Nephron (organoid): Measurements from ENCODE around the gene BEND5.

Source experiments
- H3K27ac Mint-ChIP-seq, 3 experiments: 2 replicates each; pipeline ENCODE4 v1.8.0; 2020; ENCODE audit warnings: mixed read lengths in 3 of 3, mild to moderate bottlenecking in 2 of 3, moderate library complexity in 1 of 3
- H3K27me3 Mint-ChIP-seq: 2 replicates; pipeline ENCODE4 v1.8.0; 2021; ENCODE audit warnings: low read depth, mild to moderate bottlenecking, moderate library complexity, mixed read lengths
- H3K36me3 Mint-ChIP-seq: 2 replicates; pipeline ENCODE4 v1.8.0; 2020; ENCODE audit warnings: low read depth, mixed read lengths
- H3K4me1 Mint-ChIP-seq: 2 replicates; pipeline ENCODE4 v1.8.0; 2020; ENCODE audit warnings: mixed read lengths
- H3K4me3 Mint-ChIP-seq, 3 experiments: 2 replicates each; pipeline ENCODE4 v1.8.0; 2020; ENCODE audit warnings: mild to moderate bottlenecking in 3 of 3, mixed read lengths in 3 of 3, moderate library complexity in 2 of 3
- H3K9me3 Mint-ChIP-seq: 2 replicates; pipeline ENCODE4 v1.8.0; 2020; ENCODE audit warnings: mixed read lengths
- TF ChIP-seq, protein P1 (sequence below), 3 experiments: fragments of 200-600 bp; sonication (generic); IDR thresholded peaks; one replicate each; pipeline ENCODE4 v1.5.0; 2021; ENCODE audit warnings: antibody characterized with exemption in 3 of 3; ENCODE audit not compliant: unreplicated experiment in 3 of 3

Gene BEND5

DNA sequence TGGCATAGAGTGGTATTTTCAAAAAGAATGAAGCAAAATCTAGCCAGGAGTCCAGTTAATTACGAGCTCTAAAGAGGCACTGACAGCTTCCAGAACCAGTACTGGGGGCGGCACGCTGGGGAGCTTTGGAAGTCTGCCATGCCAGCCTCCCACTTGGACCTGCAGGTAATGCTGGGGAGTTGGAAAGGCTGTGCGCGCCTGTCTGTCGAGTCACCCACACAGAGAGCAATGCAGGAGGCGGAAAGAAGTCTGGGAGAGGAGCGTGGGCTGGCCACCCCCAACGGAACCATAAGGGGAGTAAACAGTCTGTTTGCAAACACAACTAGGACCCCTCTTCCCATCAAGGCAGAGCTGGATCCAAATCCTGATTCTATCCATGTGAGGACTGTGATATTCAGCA lies 84.5 kb downstream of the BEND5 start:
- H3K4me3 Mint-ChIP-seq: no peak overlapping the region

GRCh38 chr1:48691429-48692001 lies 85.2 kb downstream of the BEND5 start:
- Mint-ChIP-seq H3K9me3 (no peaks in the 10 kb centered on the region), H3K36me3 (no peaks in the 10 kb centered on the region), H3K4me3 (no peak overlapping the region), H3K27ac (no peak overlapping the region), H3K4me1 (peaks cover 11% of the 10 kb centered on the region), H3K27me3 (peaks cover 25% of the 10 kb centered on the region)
- TF ChIP-seq, protein P1, sequence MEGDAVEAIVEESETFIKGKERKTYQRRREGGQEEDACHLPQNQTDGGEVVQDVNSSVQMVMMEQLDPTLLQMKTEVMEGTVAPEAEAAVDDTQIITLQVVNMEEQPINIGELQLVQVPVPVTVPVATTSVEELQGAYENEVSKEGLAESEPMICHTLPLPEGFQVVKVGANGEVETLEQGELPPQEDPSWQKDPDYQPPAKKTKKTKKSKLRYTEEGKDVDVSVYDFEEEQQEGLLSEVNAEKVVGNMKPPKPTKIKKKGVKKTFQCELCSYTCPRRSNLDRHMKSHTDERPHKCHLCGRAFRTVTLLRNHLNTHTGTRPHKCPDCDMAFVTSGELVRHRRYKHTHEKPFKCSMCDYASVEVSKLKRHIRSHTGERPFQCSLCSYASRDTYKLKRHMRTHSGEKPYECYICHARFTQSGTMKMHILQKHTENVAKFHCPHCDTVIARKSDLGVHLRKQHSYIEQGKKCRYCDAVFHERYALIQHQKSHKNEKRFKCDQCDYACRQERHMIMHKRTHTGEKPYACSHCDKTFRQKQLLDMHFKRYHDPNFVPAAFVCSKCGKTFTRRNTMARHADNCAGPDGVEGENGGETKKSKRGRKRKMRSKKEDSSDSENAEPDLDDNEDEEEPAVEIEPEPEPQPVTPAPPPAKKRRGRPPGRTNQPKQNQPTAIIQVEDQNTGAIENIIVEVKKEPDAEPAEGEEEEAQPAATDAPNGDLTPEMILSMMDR (IDR thresholded peaks at IDR 0.05; ENCODE audit: unreplicated experiment in 3 of 3): no peak

More for the DNA sequence above, 84.5 kb downstream of the BEND5 start:
- TF ChIP-seq, protein P1 (IDR thresholded peaks at IDR 0.05; ENCODE audit: unreplicated experiment in 3 of 3): no peak
- no peaks in the 10 kb centered on the region for H3K36me3 Mint-ChIP-seq
- peaks cover 25% of the 10 kb centered on the region for H3K27me3 Mint-ChIP-seq
- H3K9me3 Mint-ChIP-seq: no peaks in the 10 kb centered on the region
- H3K4me1 Mint-ChIP-seq: peaks cover 10% of the 10 kb centered on the region
- H3K27ac Mint-ChIP-seq: no peak overlapping the region

GRCh38 chr1:48688102-48688760 lies 88.5 kb downstream of the BEND5 start:
- Mint-ChIP-seq H3K27ac (peak overlapping the region; percentile 57 to 89 (median 63)), H3K9me3 (no peaks in the 10 kb centered on the region), H3K4me1 (peaks cover 15% of the 10 kb centered on the region), H3K4me3 (no peak overlapping the region), H3K27me3 (peaks cover 15% of the 10 kb centered on the region), H3K36me3 (no peaks in the 10 kb centered on the region)
- TF ChIP-seq, protein P1 (IDR thresholded peaks at IDR 0.05; ENCODE audit: unreplicated experiment in 3 of 3): peak; percentile 20 to 40 (median 38)

DNA sequence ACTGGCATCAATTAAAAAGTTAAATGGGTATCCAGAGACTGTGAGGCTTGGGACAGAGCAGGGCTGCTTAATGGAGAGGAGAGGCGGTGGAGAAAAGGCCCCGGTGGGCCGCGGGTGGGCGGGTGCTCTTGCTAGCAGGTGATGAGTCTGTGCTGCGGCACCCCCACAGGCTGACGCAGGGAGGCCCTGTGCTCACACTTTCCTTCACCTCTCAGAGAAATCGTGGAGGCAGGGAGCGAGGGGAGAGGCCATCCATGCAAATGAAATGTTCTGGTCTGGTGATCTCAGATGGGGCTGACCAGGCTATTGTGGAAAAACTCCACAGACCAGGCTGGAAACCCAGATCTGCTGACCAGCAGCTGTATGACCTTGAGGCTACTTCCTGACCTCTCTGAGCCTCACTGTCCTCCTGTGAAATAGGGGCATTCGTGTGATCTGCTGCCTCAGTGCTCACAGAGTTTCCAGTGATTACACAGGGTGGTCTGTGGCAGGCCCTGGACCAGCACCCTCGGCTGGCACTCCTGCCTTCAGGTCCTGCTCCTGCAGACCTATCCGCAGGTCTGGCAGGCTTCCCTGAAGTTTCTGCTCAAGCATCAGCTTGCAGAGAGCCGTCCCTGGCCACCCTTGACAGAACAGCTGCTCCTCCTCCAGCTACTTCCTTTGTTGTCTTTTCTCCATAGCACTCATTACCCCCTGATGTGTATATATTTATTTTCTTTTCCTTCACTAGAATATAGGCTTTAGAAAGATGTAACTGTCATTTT lies 89.2 kb downstream of the BEND5 start:
- TF ChIP-seq, protein P1 (IDR thresholded peaks at IDR 0.05; ENCODE audit: unreplicated experiment in 3 of 3): no peak
- Mint-ChIP-seq H3K27ac (peak overlapping the region; percentile 57 to 89 (median 63)), H3K9me3 (no peaks in the 10 kb centered on the region), H3K4me3 (no peak overlapping the region), H3K4me1 (peaks cover 15% of the 10 kb centered on the region), H3K36me3 (no peaks in the 10 kb centered on the region), H3K27me3 (peaks cover 11% of the 10 kb centered on the region)

- peaks cover 11% of the 10 kb centered on the region for H3K27me3 Mint-ChIP-seq
- H3K4me3 Mint-ChIP-seq: no peak overlapping the region
- peak overlapping the region in 2 of 3 experiments; percentile 44 to 89 for H3K27ac Mint-ChIP-seq
- no peaks in the 10 kb centered on the region for H3K36me3 Mint-ChIP-seq
- TF ChIP-seq, protein P1 (IDR thresholded peaks at IDR 0.05; ENCODE audit: unreplicated experiment in 3 of 3): no peak
- peaks cover 20% of the 10 kb centered on the region for H3K4me1 Mint-ChIP-seq
- H3K9me3 Mint-ChIP-seq: no peaks in the 10 kb centered on the region
These were observed 90.5 kb downstream of the BEND5 start for GRCh38 chr1:48686159-48686558.
